HepG2 (cell line): Measurements from ENCODE around the gene RIMBP3C. TPM values are rescaled to one million over a fixed set of nuclear protein-coding genes. Genes with fewer than 3 reads are reported as not detected.

Experiments
- ATAC-seq: fragments of 200-7000 bp; cut with Tn5 transposase; 3 replicates; pipeline ENCODE4 v1.9.1; 2020; ENCODE audit warnings: mild to moderate bottlenecking, moderate library complexity
- BruUV-seq: library from RNA; stranded (reverse); fragments of 400-500 nt; replicated peaks from 2 replicates; lab custom pipeline; 2021; lab: Mats Ljungman, UMichigan
- CTCF ChIA-PET: fragments of 300-600 bp; formaldehyde crosslinking; extraction: SDS; loops from one replicate; lab custom pipeline; 2021; ENCODE audit warnings: low total read pairs, inconsistent platforms, low intra/inter-chr PET ratio; lab: Yijun Ruan, JAX
- POLR2A ChIA-PET: fragments of 350-600 bp; sonication (Branson Sonifier 250); formaldehyde crosslinking; loops from one replicate; lab custom pipeline; 2020; ENCODE audit warnings: antibody characterized with exemption, inconsistent platforms; lab: Yijun Ruan, JAX
- DNase-seq: peaks from one replicate; pipeline ENCODE4 v3.0.0-alpha.2; 2015; ENCODE audit warnings: low spot score
- FAIRE-seq: peaks from 3 replicates; lab custom pipeline; 2011; peaks lifted over from hg19 to GRCh38; lab: Jason Lieb, UNC
- H2AFZ ChIP-seq: one replicate; pipeline ENCODE4 v1.6.1; 2011; ENCODE audit warnings: low read length, inconsistent platforms
- H3K27ac ChIP-seq: fragments of 300-600 bp; 3 replicates; pipeline ENCODE4 v1.8.0; 2011; ENCODE audit warnings: mixed run types, mild to moderate bottlenecking, mixed read lengths, low read length, inconsistent platforms; ENCODE audit not compliant: insufficient read depth; ENCODE audit errors: extremely low read length
- H3K27me3 ChIP-seq, 2 experiments: fragments of 200-600 bp in 1 of 2; 2 replicates in 1 of 2; 3 replicates in 1 of 2; pipeline versions ENCODE4 v1.6.0 to v1.8.0; 2011; ENCODE audit warnings: low read length in 2 of 2, mild to moderate bottlenecking in 2 of 2, moderate library complexity in 2 of 2, inconsistent platforms in 1 of 2; ENCODE audit not compliant: insufficient read depth in 2 of 2, control insufficient read depth in 1 of 2
- H3K36me3 ChIP-seq, 2 experiments: fragments of 200-600 bp in 1 of 2; replicated peaks in 1 of 2; 2 replicates in 1 of 2; 3 replicates in 1 of 2; pipeline versions ENCODE4 v1.5.1 to v1.8.0; 2011; ENCODE audit warnings: low read length in 2 of 2, inconsistent platforms in 1 of 2; ENCODE audit not compliant: insufficient read depth in 2 of 2, control insufficient read depth in 1 of 2
- H3K4me1 ChIP-seq: 2 replicates; pipeline ENCODE4 v1.5.1; 2012; ENCODE audit warnings: low read length, inconsistent platforms; ENCODE audit not compliant: insufficient read depth
- H3K4me2 ChIP-seq: 2 replicates; pipeline ENCODE4 v1.6.0; 2011; ENCODE audit warnings: low read depth, low read length, inconsistent platforms
- H3K4me3 ChIP-seq, 3 experiments: fragments of 200-600 bp in 1 of 3; sonication (generic), shearing (Covaris generic) in 1 of 3; replicated peaks in 1 of 3; 2 replicates each; pipeline ENCODE4 v1.5.1; 2011 to 2016; ENCODE audit warnings: low read length in 3 of 3, inconsistent platforms in 2 of 3, low read depth in 2 of 3, mild to moderate bottlenecking in 2 of 3, control low read depth in 1 of 3, mixed read lengths in 1 of 3; ENCODE audit not compliant: insufficient read depth in 1 of 3
- H3K79me2 ChIP-seq: one replicate; pipeline ENCODE4 v1.6.1; 2011; ENCODE audit warnings: low read length, inconsistent platforms; ENCODE audit not compliant: insufficient read depth
- H3K9ac ChIP-seq: 2 replicates; pipeline ENCODE4 v1.6.0; 2011; ENCODE audit warnings: mild to moderate bottlenecking, low read depth, low read length, inconsistent platforms; ENCODE audit not compliant: insufficient read depth
- H3K9me3 ChIP-seq: 2 replicates; pipeline ENCODE4 v1.5.1; 2012; ENCODE audit warnings: mild to moderate bottlenecking, low read length
- H4K20me1 ChIP-seq: 2 replicates; pipeline ENCODE4 v1.6.0; 2011; ENCODE audit warnings: inconsistent platforms, mild to moderate bottlenecking, low read length, moderate library complexity; ENCODE audit not compliant: insufficient read depth
- NFE2L1 ChIP-seq: sonication (generic); formaldehyde crosslinking; IDR thresholded peaks from 2 replicates; pipeline ENCODE4 v1.4.0; 2020; ENCODE audit warnings: missing genetic modification reagents, mild to moderate bottlenecking, borderline replicate concordance
- SP5 ChIP-seq: IDR thresholded peaks from 2 replicates; pipeline ENCODE4 v1.6.1; 2016; ENCODE audit warnings: low read depth, borderline replicate concordance
- SRF ChIP-seq: IDR thresholded peaks from 2 replicates; pipeline ENCODE4 v1.6.1; 2011; ENCODE audit warnings: mild to moderate bottlenecking, low read depth, low read length, moderate library complexity
- TP53 ChIP-seq: sonication (generic); formaldehyde crosslinking; conservative IDR thresholded peaks from 2 replicates; pipeline ENCODE4 v1.4.0; 2020; ENCODE audit warnings: missing genetic modification reagents
- USF2 ChIP-seq, 2 experiments: sonication (generic) in 1 of 2; formaldehyde crosslinking in 1 of 2; IDR thresholded peaks; 2 replicates each; pipeline versions ENCODE4 v1.5.1 to v1.6.1; 2011 to 2020; ENCODE audit warnings: borderline replicate concordance in 1 of 2, low read depth in 1 of 2, low read length in 1 of 2, mild to moderate bottlenecking in 1 of 2, missing genetic modification reagents in 1 of 2, moderate library complexity in 1 of 2
- ZNF383 ChIP-seq: sonication (generic); formaldehyde crosslinking; IDR thresholded peaks from 2 replicates; pipeline ENCODE4 v1.4.0; 2020; ENCODE audit warnings: missing genetic modification reagents, mild to moderate bottlenecking, borderline replicate concordance
- ZNF407 ChIP-seq: sonication (generic); formaldehyde crosslinking; IDR thresholded peaks from one replicate; pipeline ENCODE4 v1.5.1; 2020; ENCODE audit warnings: mild to moderate bottlenecking, missing genetic modification reagents; ENCODE audit errors: not compliant biosample characterization
- ZNF883 ChIP-seq: sonication (generic); formaldehyde crosslinking; IDR thresholded peaks from 2 replicates; pipeline ENCODE4 v1.5.1; 2020; ENCODE audit warnings: mild to moderate bottlenecking, missing genetic modification reagents; ENCODE audit errors: not compliant biosample characterization
- WGBS: methylation state at CpG from one replicate; pipeline ENCODE4 v1.1.6; 2017; ENCODE audit warnings: low lambda C conversion rate; 5-methylcytosine and 5-hydroxymethylcytosine counted together
- in situ Hi-C: cut with HindIII; loops from 2 replicates; pipeline ENCODE4 v1.10.0; 2017; ENCODE audit warnings: low pct_unique_long_range_greater_than_20kb; ENCODE audit not compliant: extremely low pct_ligation_motif_present
- intact Hi-C: fragments of 100-400 bp; cut with micrococcal nuclease; formaldehyde crosslinking; loops from one replicate; pipeline ENCODE4 v1.10.0; 2022; ENCODE audit not compliant: unreplicated experiment
- polyA plus RNA-seq, 8 experiments: library from polyadenylated mRNA; depleted of rRNA in 3 of 8; stranded (reverse) in 7 of 8; unstranded in 1 of 8; fragments of >200 nt; fragmentation: Illumina TruSeq in 4 of 8; extraction: Trizol in 4 of 8; gene quantifications; 2 replicates each; pipeline versions ENCODE4 v1.2.1 to v1.2.3, GENCODE V29; 2011 to 2016; ENCODE audit warnings: low read depth in 4 of 8, missing spikeins in 1 of 8, mixed read lengths in 1 of 8; ENCODE audit not compliant: insufficient read depth in 1 of 8
- total RNA-seq, 5 experiments: library from RNA; depleted of rRNA; stranded (reverse); fragments of >200 nt; fragmentation: Illumina TruSeq; extraction: Trizol; gene quantifications; 2 replicates each; pipeline ENCODE4 v1.2.3, GENCODE V29; 2016; ENCODE audit warnings: low read depth in 1 of 5
- TF ChIP-seq, protein P1 (sequence below): IDR thresholded peaks from 2 replicates; pipeline ENCODE4 v1.6.1; 2016; ENCODE audit warnings: missing compliant biosample characterization, missing genetic modification reagents, borderline replicate concordance

The RIMBP3C gene
- total and polyA plus RNA-seq, 2 of the 13 experiments (the other 11 are each of a cell fraction or from before 2014, with no cell fraction given), result 0.15 TPM; not detected in 1

DNA sequence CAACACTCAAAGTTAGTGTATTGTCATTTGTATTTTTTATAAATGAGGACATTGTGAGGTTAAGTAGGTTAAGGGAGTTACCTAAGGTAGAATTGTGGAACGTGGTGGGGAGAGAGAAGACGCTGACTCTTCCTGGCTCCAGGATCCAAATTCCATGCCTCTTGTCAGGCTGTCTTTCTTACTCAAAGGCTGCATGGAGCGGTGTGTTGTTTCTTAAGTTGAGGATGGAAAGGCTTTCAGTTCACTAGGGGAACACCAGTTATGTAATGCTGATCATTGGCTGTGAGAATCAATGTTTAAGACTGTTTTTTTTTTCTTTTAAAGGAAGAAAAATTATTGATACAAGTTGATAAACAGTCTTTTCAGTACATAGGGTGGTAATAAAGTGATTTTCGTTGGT, 19.1 kb upstream of the RIMBP3C start (continued):
- no peak for TF ChIP-seq ZNF383 (CRISPR knock-in tag)
- TF ChIP-seq, all 625 proteins: peak for 0

DNA sequence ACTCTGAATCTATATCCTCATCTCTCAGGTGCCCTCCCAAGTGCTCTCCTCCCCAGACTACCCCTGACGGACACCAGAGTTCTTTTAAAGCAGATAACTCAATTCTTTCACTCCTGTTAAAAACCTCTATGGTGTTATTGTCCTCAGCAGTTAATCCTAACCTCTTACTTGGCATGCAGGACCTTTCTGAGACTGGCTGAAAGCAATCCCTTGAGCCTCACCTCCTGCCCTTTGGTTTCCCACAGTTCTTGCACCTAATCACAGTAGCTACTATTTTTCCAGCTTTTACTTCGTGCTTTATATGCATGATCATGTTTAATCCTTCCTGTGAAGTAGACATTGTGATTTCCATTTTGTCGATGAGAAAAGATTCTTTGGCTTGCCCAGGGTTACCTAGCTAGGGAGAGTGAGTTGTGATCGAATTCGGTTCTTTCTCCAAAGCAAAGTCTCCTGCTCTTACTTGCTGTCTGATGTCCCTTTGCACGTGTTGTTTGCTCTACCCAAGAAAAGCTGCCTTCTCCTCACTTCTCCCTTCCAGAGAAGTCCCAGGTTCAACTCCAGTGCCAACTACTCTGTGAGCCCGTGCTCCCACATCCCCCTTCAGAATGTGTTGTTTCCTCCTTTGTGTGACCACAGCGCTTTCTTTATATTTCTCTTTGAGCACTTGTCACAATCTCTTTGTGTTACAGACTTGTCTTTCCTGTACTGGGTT, 18.4 kb upstream of the RIMBP3C start:
- H3K4me3 ChIP-seq, result peak overlapping the region; percentile 80 to 98 (median 93)
- no peak for DNase-seq
- H3K4me1 ChIP-seq, result peaks cover 71% of the 10 kb centered on the region
- FAIRE-seq, result no peak
- H3K36me3 ChIP-seq, result peaks cover 3 to 10% of the 10 kb centered on the region in 2 experiments; a peak in 3 of 5 replicates
- H3K27me3 ChIP-seq, result no peaks in the 10 kb centered on the region; a peak in 1 of 5 replicates
- 54% methylated on average over 8 of the region's 8 CpGs for WGBS
- H3K79me2 ChIP-seq, result peaks cover 71% of the 10 kb centered on the region
- in situ Hi-C loops (no loop called here), intact Hi-C loops (no loop called here)
- no peak overlapping the region for H2AFZ ChIP-seq
- H4K20me1 ChIP-seq, result peaks cover 66% of the 10 kb centered on the region
- no TSS peak for BruUV-seq
- no peaks in the 10 kb centered on the region for H3K9me3 ChIP-seq
- no peak overlapping the region for H3K27ac ChIP-seq
- H3K9ac ChIP-seq, result peak overlapping the region; percentile 99
- H3K4me2 ChIP-seq, result peak overlapping the region; percentile 81
- ATAC-seq, result no peak
- CTCF ChIA-PET, result no interaction called here
- POLR2A ChIA-PET, result interaction anchor here (0.8 to 1.4 kb wide), 2 partner anchors 13 to 60 kb away, joined by 3 to 5 read pairs; partner anchors contain the start of gene YDJC
- TF ChIP-seq NFE2L1 (CRISPR knock-in tag) (no peak), ZNF407 (CRISPR knock-in tag) (no peak), TP53 (CRISPR knock-in tag) (no peak), SP5 (CRISPR knock-in tag) (no peak), USF2 (IDR thresholded peaks at IDR 0.05; ENCODE audit: low read depth, low read length) (no peak), USF2 (CRISPR knock-in tag; IDR thresholded peaks at IDR 0.05; ENCODE audit: borderline replicate concordance) (no peak), ZNF883 (CRISPR knock-in tag) (no peak), SRF (no peak)
- TF ChIP-seq, protein P1, sequence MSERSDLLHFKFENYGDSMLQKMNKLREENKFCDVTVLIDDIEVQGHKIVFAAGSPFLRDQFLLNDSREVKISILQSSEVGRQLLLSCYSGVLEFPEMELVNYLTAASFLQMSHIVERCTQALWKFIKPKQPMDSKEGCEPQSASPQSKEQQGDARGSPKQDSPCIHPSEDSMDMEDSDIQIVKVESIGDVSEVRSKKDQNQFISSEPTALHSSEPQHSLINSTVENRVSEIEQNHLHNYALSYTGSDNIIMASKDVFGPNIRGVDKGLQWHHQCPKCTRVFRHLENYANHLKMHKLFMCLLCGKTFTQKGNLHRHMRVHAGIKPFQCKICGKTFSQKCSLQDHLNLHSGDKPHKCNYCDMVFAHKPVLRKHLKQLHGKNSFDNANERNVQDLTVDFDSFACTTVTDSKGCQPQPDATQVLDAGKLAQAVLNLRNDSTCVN (CRISPR knock-in tag), result no peak
